ENCODE measurements around the gene TMEM263.

GRCh38 chr12:106907846-106908245 is 47.9 kb upstream of the TMEM263 start:
- no peak for TF ChIP-seq CTCF (IDR thresholded peaks at IDR 0.05)
- no peak for TF ChIP-seq POLR2A (IDR thresholded peaks at IDR 0.05)
- TF ChIP-seq EP300 (IDR thresholded peaks at IDR 0.05), result no peak

All from ovary (tissue), 3 donors.